SK-N-MC (cell line): ENCODE data around the gene PGRMC1.

Source experiments
- EZH2 ChIP-seq: fragments of 200-600 bp; sonication (generic); IDR thresholded peaks from one replicate; pipeline ENCODE4 v1.6.1; 2017; ENCODE audit warnings: antibody characterized with exemption
- POLR2AphosphoS5 ChIP-seq: IDR thresholded peaks from 2 replicates; pipeline ENCODE4 v1.6.1; 2012; ENCODE audit warnings: mild to moderate bottlenecking, low read depth, low read length, borderline replicate concordance

GRCh38 chrX:119206203-119206602 lies 29.9 kb upstream of the PGRMC1 start:
- TF ChIP-seq POLR2AphosphoS5 (no peak), EZH2 (no peak)
